Endothelial cell of umbilical vein (primary cell): ENCODE data around the gene LMO1. TPM values are rescaled to one million over a fixed set of nuclear protein-coding genes. Genes with fewer than 3 reads are reported as not detected.

ENCODE experiments used
- BruUV-seq: library from RNA; stranded (reverse); fragments of 400-500 nt; replicated peaks from 2 replicates; lab custom pipeline; 2021; lab: Mats Ljungman, UMichigan
- CTCF ChIA-PET: fragments of 300-600, 350-600 bp; sonication (Branson Sonifier 250); formaldehyde crosslinking; loops from one replicate; lab custom pipeline; 2021; ENCODE audit warnings: antibody characterized with exemption, inconsistent platforms; lab: Charles Lee
- POLR2A ChIA-PET: fragments of 300-600, 350-600 bp; sonication (Branson Sonifier 250); formaldehyde crosslinking; loops from one replicate; lab custom pipeline; 2021; ENCODE audit warnings: antibody characterized with exemption, inconsistent platforms; lab: Charles Lee
- DNase-seq: peaks from one replicate; pipeline ENCODE4 v3.0.0-alpha.2; 2011; ENCODE audit warnings: low read depth, low spot score
- FAIRE-seq: peaks from 2 replicates; lab custom pipeline; 2011; peaks lifted over from hg19 to GRCh38; lab: Jason Lieb, UNC
- H2AFZ ChIP-seq: 2 replicates; pipeline ENCODE4 v1.6.0; 2012; ENCODE audit warnings: low read depth, low read length, control low read depth, inconsistent platforms
- H3K27ac ChIP-seq: 2 replicates; pipeline ENCODE4 v1.5.1; 2011; ENCODE audit warnings: low read depth, mild to moderate bottlenecking, control low read depth, low read length, moderate library complexity; ENCODE audit not compliant: insufficient read depth
- H3K27me3 ChIP-seq, 2 experiments: 2 replicates each; pipeline versions ENCODE4 v1.6.0 to v1.6.1; 2011; ENCODE audit warnings: low read length in 2 of 2, mixed read lengths in 1 of 2; ENCODE audit not compliant: control insufficient read depth in 2 of 2, insufficient read depth in 2 of 2
- H3K36me3 ChIP-seq, 2 experiments: 2 replicates in 1 of 2; 3 replicates in 1 of 2; pipeline ENCODE4 v1.5.1; 2011; ENCODE audit warnings: low read length in 2 of 2, mild to moderate bottlenecking in 1 of 2, moderate library complexity in 1 of 2; ENCODE audit not compliant: control insufficient read depth in 2 of 2, insufficient read depth in 2 of 2; ENCODE audit errors: extremely low read depth in 1 of 2
- H3K4me1 ChIP-seq: 3 replicates; pipeline ENCODE4 v1.5.1; 2011; ENCODE audit warnings: mild to moderate bottlenecking, low read length; ENCODE audit not compliant: control insufficient read depth, insufficient read depth; ENCODE audit errors: extremely low read depth
- H3K4me2 ChIP-seq: 2 replicates; pipeline ENCODE4 v1.6.1; 2011; ENCODE audit warnings: low read length, control low read depth, mixed read lengths; ENCODE audit not compliant: insufficient read depth
- H3K4me3 ChIP-seq, 3 experiments: fragments of 200-600 bp in 1 of 3; sonication (generic), shearing (Covaris generic) in 1 of 3; replicated peaks in 1 of 3; 2 replicates each; pipeline ENCODE4 v1.5.1; 2011 to 2016; ENCODE audit warnings: control low read depth in 3 of 3, low read length in 3 of 3, mild to moderate bottlenecking in 2 of 3, inconsistent platforms in 1 of 3, low read depth in 1 of 3, moderate library complexity in 1 of 3; ENCODE audit not compliant: insufficient read depth in 1 of 3
- H3K79me2 ChIP-seq: 2 replicates; pipeline ENCODE4 v1.6.0; 2012; ENCODE audit warnings: low read length, inconsistent platforms; ENCODE audit not compliant: control insufficient read depth, insufficient read depth
- H3K9ac ChIP-seq: replicated peaks from 2 replicates; pipeline ENCODE3; 2011; ENCODE audit warnings: low read length, control low read depth; ENCODE audit not compliant: insufficient read depth; ENCODE audit errors: extremely low read depth
- H3K9me1 ChIP-seq: replicated peaks from 3 replicates; pipeline ENCODE4 v1.6.0; 2011; ENCODE audit warnings: mild to moderate bottlenecking, low read length; ENCODE audit not compliant: control insufficient read depth, insufficient read depth; ENCODE audit errors: extremely low read depth
- H3K9me3 ChIP-seq: replicated peaks from 2 replicates; pipeline ENCODE4 v1.5.1; 2012; ENCODE audit warnings: low read length, inconsistent platforms; ENCODE audit not compliant: control insufficient read depth, insufficient read depth
- H4K20me1 ChIP-seq: replicated peaks from 2 replicates; pipeline ENCODE3; 2011; ENCODE audit warnings: mild to moderate bottlenecking, low read length; ENCODE audit not compliant: control insufficient read depth, insufficient read depth; ENCODE audit errors: extremely low read depth
- FOS ChIP-seq: IDR thresholded peaks from 2 replicates; pipeline ENCODE4 v1.6.1; 2011; ENCODE audit warnings: mild to moderate bottlenecking, low read length, moderate library complexity, borderline replicate concordance; ENCODE audit not compliant: insufficient read depth
- GATA2 ChIP-seq: IDR thresholded peaks from 2 replicates; pipeline ENCODE4 v1.7.0; 2011; ENCODE audit warnings: low read depth, mild to moderate bottlenecking, moderate library complexity, mixed read lengths, low read length; ENCODE audit not compliant: insufficient read length, insufficient read depth
- MAX ChIP-seq: IDR thresholded peaks from 2 replicates; pipeline ENCODE4 v1.6.1; 2011; ENCODE audit not compliant: insufficient read depth, insufficient read length
- POLR2A ChIP-seq: IDR thresholded peaks from 2 replicates; pipeline ENCODE4 v1.6.1; 2012; ENCODE audit warnings: low read depth, mild to moderate bottlenecking, control low read depth, low read length
- dilution Hi-C: fragments of 300-500 bp; cut with MboI; formaldehyde crosslinking; loops from one replicate; pipeline ENCODE4 v1.15.0; 2019; ENCODE audit warnings: low sequenced_read_pairs; ENCODE audit not compliant: extremely low pct_ligation_motif_present
- intact Hi-C: fragments of 100-400 bp; cut with micrococcal nuclease; formaldehyde crosslinking; loops from one replicate; pipeline ENCODE4 v1.10.0; 2022
- polyA plus RNA-seq, 4 experiments: library from polyadenylated mRNA; depleted of rRNA in 3 of 4; stranded (reverse) in 3 of 4; unstranded in 1 of 4; fragments of >200 nt; gene quantifications; 2 replicates each; pipeline versions ENCODE4 v1.2.1 to v1.2.3, GENCODE V29; 2011 to 2012; ENCODE audit warnings: missing spikeins in 1 of 4
- total RNA-seq: library from RNA; stranded (reverse); gene quantifications from 2 replicates; pipeline ENCODE4 v1.2.3, GENCODE V29; 2021

The LMO1 gene
- total and polyA plus RNA-seq, 2 donors (not counting 3 experiments of a cell fraction or from before 2014, with no cell fraction given), result not detected

GRCh38 chr11:8222820-8223512 lies 40.7 kb downstream of the LMO1 start:
- no peaks in the 10 kb centered on the region for H4K20me1 ChIP-seq
- no peaks in the 10 kb centered on the region for H3K9me1 ChIP-seq
- no peak for DNase-seq
- H3K4me1 ChIP-seq, result no peaks in the 10 kb centered on the region
- no TSS peak for BruUV-seq
- ChIA-PET CTCF (interaction anchor here (2.2 to 6.3 kb wide), 3 partner anchors 41 to 344 kb away, joined by 29 to 49 read pairs (median 39); partner anchors contain the start of gene LMO1), POLR2A (no interaction called here)
- no peak overlapping the region for H3K9ac ChIP-seq
- H3K36me3 ChIP-seq, result no peaks in the 10 kb centered on the region
- no peaks in the 10 kb centered on the region for H3K79me2 ChIP-seq
- FAIRE-seq, result no peak
- H2AFZ ChIP-seq, result no peak overlapping the region
- H3K4me2 ChIP-seq, result no peak overlapping the region
- intact Hi-C loops, result no loop called here
- dilution Hi-C loops, result no loop called here
- H3K4me3 ChIP-seq, result no peak overlapping the region
- H3K9me3 ChIP-seq, result no peaks in the 10 kb centered on the region
- H3K27me3 ChIP-seq, result peaks cover 0 to 3% of the 10 kb centered on the region in 2 experiments
- no peak overlapping the region for H3K27ac ChIP-seq
- TF ChIP-seq MAX (no peak), POLR2A (no peak)

- TF ChIP-seq GATA2, result no peak
- TF ChIP-seq FOS, result no peak
- no peaks in the 10 kb centered on the region for H3K9me1 ChIP-seq
- H3K4me2 ChIP-seq, result no peak overlapping the region
- H3K36me3 ChIP-seq, result no peaks in the 10 kb centered on the region
- H3K27me3 ChIP-seq, result peaks cover 0 to 3% of the 10 kb centered on the region in 2 experiments
- BruUV-seq, result no TSS peak
- ChIA-PET POLR2A (no interaction called here), CTCF (interaction anchor here (1.0 to 6.3 kb wide), 4 partner anchors 21 to 345 kb away, joined by 3 to 49 read pairs (median 22); partner anchors contain the start of gene LMO1)
- H3K4me3 ChIP-seq, result no peak overlapping the region
- dilution Hi-C loops, result no loop called here
- no peak overlapping the region for H3K9ac ChIP-seq
- no peaks in the 10 kb centered on the region for H3K9me3 ChIP-seq
- no peaks in the 10 kb centered on the region for H3K79me2 ChIP-seq
- no peak for DNase-seq
- no peak overlapping the region for H2AFZ ChIP-seq
- intact Hi-C loops, result no loop called here
- FAIRE-seq, result no peak
- no peaks in the 10 kb centered on the region for H4K20me1 ChIP-seq
- H3K27ac ChIP-seq, result no peak overlapping the region
- H3K4me1 ChIP-seq, result no peaks in the 10 kb centered on the region
Observed at GRCh38 chr11:8221917-8222495, 41.7 kb downstream of the LMO1 start.
